NCI-H2107 treated with DMSO at 0.1 percent for 48 hours (cell line): ENCODE measurements around the gene ABCC12.
"Not testable (repeated sequence)": the region's sequence is repeated elsewhere in the genome, so short reads cannot be mapped to it uniquely, and the experiment has no call there.

ENCODE experiments used
- DNase-seq: peaks from one replicate; lab custom pipeline; 2025; ENCODE audit not compliant: unreplicated experiment; lab: John Stamatoyannopoulos, UW

The ABCC12 gene

DNA sequence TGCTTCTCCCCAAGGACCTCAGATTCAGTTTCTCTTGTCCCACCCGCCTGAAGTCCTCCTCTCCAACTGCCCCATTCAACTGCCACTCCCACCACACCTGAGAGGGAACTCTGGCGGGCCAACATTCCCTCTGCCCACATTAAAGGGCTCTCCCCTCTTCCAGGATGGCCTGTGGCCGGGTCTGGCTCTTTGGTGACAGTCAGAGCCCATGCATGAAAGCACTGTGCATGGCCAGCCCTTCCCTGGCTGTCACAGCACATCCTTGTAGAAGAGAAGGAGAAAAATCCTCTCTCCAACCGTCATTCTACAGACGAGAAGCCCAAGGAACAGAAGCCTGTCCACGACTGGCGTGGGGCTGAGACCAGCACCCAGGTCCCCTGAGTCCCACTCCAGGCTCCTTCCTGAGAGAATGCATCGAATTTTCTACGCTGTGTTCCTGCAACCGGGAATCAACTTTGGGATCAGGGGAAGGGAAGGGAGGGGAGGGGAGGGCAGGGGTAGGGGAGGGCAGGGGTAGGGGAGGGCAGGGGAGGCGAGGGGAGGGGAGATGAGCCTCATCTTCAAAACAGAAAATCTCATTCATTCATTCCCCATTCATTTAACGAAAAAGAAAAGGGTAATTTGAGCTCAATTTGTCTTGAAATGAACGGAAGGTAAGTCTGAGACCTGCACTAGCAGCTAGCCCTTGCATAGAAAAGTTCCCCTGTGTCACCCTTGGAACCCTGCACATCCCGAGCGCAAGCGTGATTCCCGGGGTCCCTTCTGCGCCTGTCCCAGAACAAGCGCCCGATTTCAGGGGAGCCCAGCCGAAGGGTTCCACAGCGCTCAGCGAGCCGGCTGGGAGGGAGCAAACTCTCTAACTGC, at the start of gene ABCC12:
ABCC12 (minus strand) TSS at position 68 of the 864 bp plus-strand sequence. CDS start 9,569 bp downstream, outside the sequence.
- no peak for DNase-seq

DNA sequence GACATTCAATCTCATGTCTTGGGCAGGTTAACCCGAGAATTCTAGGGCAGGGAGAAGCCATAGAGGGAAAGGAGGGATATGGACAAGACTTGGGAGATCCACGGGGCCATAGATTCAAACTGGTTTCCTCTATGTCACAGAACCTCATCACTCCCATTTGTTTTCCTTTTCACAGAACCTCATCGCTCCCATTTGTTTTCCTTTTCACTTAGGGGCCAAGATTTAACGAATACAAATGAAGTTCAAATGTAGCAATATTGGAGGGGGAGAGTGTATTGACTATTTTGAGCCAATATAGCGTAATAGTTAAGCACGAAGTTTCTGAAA, 49.0 kb upstream of the ABCC12 start:
- DNase-seq: no peak

DNA sequence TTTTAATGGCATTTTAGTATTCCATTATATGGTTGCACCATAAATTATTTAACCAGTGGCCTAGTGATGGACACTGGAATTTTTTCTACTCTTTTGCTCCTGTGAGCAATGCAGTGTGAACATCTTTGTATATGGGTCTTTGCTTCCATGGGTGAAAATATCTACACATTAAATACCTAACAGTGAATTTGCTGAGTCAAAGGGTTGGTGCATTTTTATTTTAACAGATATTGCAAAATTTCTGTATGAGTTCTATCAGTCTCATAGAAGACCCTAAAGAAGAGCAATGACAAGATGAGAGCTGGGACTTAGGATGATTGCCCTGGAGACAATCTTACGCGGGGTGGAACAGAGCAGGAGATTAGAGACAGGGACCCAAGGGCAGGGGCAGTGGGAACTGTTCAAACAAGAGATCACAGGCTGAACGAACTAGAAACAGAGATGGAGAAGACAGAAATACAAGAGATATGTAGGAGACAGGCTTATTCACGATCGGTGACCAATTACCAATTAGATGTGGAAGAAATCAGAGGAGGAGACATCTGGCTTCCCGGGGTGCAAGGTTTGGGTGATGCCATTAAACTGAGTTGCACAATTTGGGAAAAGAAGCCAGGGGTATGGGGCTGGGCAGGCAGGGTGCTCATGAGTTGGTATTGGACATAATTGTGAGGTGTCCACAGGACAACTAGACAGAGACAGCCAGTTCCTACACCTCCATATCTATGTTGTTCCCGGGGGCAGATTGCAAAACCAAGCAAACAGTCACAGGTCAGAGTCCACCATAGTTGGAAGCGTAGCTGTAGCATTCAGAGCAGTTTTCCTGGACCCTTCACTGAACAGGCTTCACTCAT, 48.4 kb upstream of the ABCC12 start:
- DNase-seq: no peak

DNA sequence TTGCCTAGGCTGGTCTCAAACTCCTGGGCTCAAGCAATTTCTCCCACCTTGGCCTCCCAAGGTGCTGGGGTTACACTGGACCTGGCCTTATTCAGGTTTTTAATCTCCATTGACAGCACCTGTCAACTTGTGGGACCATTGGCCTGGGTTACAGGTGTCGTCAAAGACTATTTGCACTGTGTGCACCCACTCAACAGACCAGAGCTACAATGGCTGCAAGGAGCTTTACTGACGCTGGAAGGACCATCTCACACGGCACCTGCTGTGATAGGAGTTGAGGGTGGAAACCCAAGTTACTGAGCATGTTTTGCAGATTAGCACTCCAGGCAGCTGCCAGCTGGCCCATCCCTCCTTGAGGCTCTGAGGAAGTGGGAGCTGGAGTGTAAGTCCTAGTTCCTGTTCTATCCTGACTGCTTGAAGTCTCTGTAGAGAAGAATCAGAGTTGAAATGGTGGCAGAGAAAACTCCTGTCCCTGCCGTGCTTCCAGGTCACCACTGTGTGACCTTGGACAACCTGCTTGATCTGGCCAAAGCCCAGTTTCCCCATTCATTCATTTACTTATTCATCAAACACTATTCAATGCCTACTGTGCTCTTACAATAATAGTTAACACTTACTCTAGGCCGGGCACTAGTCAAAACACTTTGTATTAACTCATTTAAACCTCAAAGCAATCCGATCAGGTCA, 45.9 kb upstream of the ABCC12 start:
- DNase-seq: no peak

DNA sequence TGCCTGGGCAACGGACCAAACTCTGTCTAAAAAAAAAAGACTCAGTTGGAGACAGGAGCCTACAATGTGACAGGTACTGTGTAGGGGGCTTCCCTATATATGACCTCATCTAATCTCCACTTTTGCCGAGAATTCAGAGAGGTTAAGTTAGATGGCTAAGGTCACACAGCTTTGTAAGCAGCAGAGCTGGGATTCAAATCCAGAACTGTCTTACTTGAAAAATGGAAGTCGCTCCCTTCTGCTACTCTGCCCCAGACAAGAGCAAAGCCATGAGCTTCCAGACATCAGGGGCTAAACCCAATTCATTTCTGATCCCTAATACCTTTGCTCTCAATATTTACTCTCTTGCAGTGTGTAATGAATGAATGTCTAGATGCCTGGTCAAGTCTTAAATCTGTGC, 41.5 kb upstream of the ABCC12 start:
- peak; percentile 93 for DNase-seq

DNA sequence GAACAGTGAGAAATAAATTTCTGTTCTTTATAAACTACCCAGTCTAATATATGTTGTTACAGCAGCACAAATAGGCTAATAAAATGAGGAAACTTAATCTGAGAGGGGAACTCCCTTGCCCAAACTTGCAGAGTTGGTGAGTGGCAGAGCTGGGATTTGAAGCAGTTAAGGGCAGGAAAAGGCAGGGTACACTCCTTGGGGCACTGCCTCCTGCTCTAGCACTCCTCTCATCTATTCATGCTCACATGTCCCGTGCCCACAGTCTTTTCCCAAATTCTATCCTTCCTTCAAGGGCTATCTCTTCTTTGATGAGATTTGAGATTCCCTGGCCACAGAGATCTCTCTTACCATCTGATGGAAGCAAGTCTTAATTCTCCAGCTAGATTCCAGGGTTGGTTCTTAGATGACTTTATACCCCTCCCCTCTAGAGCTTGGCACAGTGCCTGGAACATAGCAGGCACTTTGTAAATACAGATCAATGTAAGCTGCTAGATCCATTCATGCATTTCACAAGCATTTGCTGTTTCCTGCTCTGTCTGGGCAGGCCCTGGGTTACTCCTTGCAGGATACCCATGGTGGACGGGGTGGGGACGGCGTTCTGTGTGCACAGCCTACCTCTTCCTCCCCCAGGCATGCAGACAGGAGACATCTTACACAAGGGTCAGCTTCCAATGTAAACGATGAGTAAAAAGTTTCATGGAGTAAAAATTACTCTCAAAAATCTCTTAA, 39.2 kb upstream of the ABCC12 start:
- peak; percentile 45 for DNase-seq

DNA sequence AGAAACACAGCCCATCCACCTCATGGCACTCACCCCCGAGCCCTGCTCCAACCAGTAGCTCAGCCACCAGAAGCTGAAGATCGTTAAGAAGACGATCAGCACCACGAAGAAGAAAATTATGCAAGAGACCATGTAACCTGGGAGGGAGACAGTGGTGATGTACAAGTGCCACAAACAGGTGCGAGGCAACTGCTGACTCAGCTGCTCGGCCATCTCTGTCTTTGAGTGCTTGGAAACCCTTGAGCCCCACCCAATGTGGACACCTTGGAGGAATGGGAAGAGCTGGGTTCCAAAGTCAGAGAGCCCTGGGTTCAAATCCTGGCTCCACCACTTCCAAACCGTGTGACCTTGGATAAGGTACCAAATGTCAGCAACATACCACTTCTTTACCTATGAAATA, 38.1 kb upstream of the ABCC12 start:
- DNase-seq: no peak

DNA sequence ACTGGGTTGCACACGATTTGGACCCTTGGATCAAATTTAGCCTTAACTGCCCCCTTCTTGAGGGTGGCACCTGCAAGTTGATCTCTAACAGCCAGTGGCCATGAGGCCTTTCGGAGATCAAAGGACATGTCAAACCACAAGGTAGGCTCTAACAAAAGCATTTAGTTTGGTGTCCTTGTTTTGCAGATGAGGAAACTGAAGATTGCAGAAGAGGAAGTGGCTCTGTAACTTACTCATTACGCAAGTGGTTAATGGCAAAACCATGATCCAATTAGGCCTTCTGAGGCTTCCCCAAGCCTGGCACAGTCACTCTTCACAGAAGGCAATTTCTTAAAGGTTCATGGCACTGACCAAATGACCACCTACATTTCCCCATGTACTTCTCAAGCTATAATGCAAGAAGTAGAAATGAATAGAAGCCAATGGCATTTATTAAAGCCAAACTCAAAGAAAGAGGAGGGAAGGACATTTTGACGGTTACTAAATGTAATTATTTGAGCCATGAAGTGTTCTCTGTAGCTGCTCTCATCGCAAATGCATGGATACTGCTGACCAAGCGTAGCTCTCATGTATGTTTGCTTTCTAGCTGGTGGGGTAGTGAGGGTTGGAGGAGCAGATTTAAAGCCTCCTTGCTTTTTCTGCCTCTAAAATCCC, 32.8 kb upstream of the ABCC12 start:
- no peak for DNase-seq

DNA sequence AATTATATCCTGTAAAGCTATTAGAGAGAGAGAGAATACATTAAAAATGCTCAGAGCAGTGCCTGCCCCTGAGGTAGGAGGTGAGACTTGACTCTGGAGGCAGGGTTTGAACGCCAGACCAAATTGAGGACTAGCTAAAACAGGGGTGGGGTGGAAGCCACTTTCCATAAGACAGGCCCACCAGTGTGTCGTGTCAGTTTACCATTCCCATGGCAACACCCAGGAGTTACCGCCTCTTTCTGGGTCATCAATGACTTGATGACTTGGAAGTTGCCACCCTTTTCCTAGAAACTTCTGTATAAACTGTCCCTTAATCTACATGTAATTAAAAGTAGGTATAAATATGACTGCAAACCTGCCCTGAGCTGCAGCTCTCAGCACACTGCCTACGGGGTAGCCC, 32.0 kb upstream of the ABCC12 start:
- no peak for DNase-seq

DNA sequence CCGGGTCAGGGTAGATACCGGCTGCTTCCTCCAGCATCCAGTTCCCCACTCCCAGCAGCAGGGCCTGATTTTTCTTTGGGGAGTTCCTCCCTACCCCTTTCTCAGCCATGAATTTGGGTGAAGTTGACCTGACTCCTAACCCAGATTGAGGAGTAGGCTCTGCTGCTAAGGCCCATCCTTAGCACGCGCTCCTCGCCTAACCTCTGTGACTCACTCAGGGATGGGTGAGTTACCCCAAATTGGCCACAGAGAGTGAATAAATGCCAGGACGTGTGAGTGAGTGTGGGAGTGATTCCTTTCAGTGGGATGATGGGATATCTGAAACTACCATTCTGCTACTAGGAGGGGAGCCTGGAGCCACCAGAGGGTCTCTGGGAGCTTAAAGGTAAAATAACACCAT, 28.9 kb upstream of the ABCC12 start:
- DNase-seq: no peak

DNA sequence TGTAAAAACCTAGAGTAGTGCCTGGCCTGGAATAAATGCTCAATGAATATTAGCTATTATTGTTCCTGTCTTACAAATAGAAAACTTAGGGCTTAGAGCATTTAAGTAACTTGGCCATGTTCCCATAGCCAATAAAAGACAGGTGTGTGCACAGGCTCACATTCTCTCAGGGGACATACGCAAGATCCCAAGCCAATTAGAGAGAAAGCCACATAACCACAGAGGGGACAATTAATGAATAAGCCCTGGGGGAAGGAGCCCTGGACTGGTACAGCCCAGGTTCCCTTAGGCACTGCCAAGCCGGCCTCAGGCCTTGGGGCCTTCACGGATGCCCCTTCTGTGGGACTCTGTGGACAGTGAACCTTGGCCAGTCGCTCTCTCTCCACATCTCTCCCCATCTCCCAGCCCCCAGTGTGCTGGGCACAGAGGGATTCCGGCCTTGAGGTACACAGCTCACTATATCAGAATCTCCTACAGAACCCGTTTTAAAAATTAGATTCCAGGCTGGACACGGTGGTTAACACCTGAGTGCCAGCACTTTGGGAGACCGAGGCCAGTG, 27.3 kb upstream of the ABCC12 start:
- peak; percentile 87 for DNase-seq

DNA sequence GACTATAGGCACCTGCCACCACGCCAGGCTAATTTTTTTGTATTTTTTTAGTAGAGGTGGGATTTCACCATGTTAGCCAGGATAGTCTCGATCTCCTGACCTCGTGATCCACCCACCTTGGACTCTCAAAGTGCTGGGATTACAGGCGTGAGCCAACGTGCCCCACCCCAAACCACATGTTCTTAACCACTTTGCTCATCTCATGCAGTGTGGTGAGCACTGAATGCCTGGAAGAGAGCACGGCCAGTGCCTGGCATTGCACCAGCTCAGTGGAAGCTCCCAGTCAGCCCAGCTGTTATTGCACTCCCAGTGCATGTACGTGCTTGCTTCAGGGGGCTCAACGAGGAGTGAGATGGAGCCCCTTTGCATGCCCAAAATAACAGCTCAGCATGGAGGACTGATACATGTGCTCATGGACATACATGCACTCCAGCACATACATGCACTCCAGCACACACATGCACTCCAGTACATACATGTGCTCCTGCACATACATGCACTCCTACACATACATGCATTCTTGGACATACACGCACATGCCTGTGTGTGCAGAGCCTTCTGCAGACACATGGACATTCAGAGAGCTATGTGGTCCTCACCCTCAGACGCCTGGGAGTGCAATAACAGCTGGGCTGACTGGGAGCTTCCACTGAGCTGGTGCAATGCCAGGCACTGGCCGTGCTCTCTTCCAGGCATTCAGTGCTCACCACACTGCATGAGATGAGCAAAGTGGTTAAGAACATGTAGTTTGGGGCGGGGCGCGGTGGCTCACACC, 26.1 kb upstream of the ABCC12 start:
- not testable (repeated sequence) for DNase-seq

DNA sequence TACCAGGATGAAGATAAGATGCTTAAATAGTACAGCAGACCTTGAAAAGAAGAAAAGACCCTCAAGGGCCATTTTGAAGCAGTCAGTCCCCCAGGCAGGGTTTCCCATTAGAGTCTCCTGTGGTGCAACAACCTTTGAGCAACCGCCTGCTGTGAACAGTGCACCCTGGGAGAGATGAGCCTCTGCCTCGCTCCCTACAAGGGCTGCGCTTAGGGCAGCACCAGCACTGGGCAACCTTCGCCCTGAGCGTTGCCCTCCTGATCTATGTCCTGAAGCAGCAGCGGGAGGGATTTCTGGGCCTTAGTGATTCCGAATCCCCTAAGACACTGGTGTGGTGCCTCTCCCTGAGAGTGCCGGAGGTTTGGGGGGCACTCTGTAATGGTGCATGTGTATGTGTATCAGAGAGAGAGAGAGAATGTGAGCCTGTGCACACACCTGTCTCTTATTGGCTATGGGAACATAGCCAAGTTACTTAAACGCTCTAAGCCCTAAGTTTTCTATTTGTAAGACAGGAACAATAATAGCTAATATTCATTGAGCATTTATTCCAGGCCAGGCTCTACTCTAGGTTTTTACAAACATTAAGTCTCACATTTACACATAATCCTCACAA, 25.2 kb upstream of the ABCC12 start:
- no peak for DNase-seq

DNA sequence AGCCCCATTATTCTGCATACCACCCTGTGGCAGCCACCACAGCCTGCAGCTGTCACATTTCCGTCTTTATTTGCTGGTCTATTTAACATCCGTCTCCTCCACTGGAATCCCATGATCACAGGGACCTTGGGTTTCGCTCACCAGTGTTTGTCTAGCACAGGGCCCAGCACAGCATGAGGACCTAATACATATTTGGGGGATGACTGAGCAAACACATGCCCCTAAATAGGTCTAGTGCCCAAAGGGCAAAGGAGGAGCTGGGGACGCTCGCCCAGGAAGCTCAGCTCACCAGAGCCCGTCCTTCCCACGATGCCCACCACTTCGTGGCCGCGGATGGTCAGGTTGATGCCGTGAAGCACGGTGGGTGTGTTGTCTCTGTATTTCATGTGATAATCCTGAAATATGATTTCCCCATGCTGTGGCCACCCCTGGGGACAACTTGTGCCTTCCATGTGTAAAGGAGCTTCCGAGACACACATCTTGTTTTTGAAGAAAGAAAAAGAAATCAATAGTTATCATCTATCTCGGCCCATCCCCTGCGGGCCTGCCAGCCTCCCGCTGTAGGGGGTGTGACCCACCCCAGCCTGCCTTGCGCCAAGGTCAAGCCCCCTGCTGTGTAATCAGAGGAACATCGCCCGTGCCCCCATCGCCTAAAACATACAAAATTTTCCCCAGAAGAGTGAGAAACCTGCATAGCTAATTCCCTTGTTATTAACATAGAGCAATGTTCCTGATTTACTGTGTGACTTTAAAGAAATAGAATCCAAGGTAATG, 21.0 kb upstream of the ABCC12 start:
- no peak for DNase-seq

DNA sequence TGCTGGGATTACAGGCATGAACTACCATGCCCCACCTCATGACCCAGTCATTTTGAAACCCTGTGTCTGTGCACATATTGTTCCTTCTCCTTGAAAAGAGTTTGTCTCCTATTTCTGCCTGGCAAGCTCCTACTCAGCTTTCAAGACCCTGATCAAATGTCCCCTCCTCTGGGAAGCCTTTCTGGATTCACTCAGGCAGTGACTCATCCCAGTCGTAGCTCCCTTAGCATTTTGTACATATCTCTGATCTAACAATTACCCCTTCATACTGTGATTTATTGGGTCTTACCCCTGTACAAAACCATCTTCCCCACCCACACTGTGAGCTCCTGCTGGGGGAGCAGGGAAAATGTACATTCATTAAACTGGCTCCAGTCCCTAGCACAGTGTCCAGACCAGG, 18.1 kb upstream of the ABCC12 start:
- DNase-seq: no peak

DNA sequence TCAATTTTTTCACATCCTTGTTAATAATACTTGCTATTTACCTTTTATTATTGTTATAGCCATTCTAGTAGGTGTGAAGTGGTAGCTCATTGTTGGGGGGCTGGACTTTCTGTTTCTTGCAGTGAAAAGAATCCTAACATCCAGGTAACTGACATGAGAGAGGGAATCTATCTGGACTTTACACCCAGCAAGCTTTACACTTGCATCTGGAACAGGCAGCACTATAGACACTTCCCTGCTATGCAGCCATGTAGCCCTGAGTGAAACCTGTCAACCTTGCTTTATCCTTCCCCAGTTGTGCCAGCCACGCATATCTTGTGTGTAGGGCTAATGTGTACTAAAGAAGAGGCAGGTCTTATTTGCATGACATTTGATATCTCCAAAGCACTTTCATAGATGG, 16.9 kb upstream of the ABCC12 start:
- DNase-seq: no peak

DNA sequence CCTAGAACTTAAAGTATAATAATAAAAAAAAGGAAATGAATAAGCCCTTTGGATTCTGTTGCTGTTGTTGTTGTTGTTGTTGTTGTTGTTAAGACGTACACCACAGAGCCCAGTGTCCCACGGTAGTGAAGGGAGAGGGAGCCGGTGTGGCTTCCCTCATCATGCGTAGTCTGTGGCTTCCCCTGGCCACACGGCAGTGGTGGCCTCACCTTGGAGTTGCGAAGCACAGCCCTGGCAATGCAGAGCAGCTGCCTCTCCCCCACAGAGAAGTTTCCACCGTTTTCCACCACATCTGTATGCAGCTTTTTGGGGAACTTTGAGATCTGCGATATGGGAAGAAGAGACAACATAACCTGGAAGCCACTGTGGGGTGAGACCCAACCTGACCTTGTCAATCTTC, 14.1 kb upstream of the ABCC12 start:
- DNase-seq: no peak

DNA sequence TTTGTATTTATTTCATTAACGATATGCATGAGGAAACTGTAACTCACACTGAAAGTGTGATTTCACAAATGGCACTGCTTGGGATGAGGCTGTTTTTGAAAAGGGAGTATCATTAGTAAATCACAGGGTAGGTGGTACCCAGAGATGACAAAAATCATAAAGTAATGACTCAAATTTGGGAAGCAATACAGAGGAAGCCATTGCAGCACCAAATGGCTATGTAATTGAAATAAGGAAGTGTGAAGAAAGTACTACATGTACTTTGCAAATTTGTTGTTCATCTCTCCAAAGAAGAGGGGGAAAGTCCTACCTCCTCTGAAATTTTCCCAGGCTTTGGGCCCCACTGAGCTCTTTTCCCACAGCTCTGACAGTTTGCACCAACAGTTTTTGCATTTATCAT, 12.3 kb upstream of the ABCC12 start:
- no peak for DNase-seq
